ENCODE data around the gene IL2RA. TPM values are rescaled to one million over a fixed set of nuclear protein-coding genes. Genes with fewer than 3 reads are reported as not detected.

IL2RA gene
- total RNA-seq, 1 experiment from 2014 or later = not detected

GRCh38 chr10:6082496-6083395 is 20.6 kb upstream of the IL2RA start:
- H2AFZ ChIP-seq (ENCODE audit: low read length) = no peak overlapping the region

More at GRCh38 chr10:6082496-6083395, 20.6 kb upstream of the IL2RA start:
- Histone ChIP-seq H3K14ac (ENCODE audit: insufficient read depth, low read length) (no peak overlapping the region), H3K4me1 (ENCODE audit: insufficient read depth, low read length) (peaks cover 6% of the 10 kb centered on the region; the same call in 1 of the 2 replicates), H3K79me1 (ENCODE audit: insufficient read depth, low read depth, low read length, poor library complexity, severe bottlenecking) (no peaks in the 10 kb centered on the region), H4K5ac (ENCODE audit: insufficient read length, low read depth, low read length) (no peak overlapping the region), H3K79me2 (ENCODE audit: insufficient read depth, low read length) (no peaks in the 10 kb centered on the region), H3K9ac (ENCODE audit: extremely low read depth, insufficient read length, low read length) (no peak overlapping the region), H3T11ph (ENCODE audit: low read length) (no peak overlapping the region), H3K27me3 (ENCODE audit: insufficient read depth, low read length) (no peaks in the 10 kb centered on the region), H3K23ac (ENCODE audit: insufficient read length, low read depth, low read length) (no peak overlapping the region), H4K20me1 (ENCODE audit: control insufficient read depth, insufficient read depth, insufficient read length) (no peaks in the 10 kb centered on the region), H4K8ac (replicated peaks; ENCODE audit: insufficient read length, low read depth, low read length) (no peak overlapping the region), H2BK5ac (ENCODE audit: insufficient read length, low read length) (no peak overlapping the region), H2BK12ac (ENCODE audit: insufficient read length, low read depth, low read length) (no peak overlapping the region), H3K23me2 (ENCODE audit: insufficient read length, low read depth, low read length, poor library complexity, severe bottlenecking) (no peaks in the 10 kb centered on the region), H3K4ac (ENCODE audit: low read depth, low read length) (no peak overlapping the region), H3K18ac (ENCODE audit: insufficient read length, low read depth, low read length) (no peak overlapping the region), H2AK5ac (ENCODE audit: insufficient read length, low read length) (no peak overlapping the region), H3K4me2 (ENCODE audit: insufficient read depth, insufficient read length, low read length) (no peak overlapping the region), H4K91ac (ENCODE audit: insufficient read length, low read depth, low read length) (no peak overlapping the region), H3K27ac (ENCODE audit: insufficient read length, low read depth, low read length) (no peak overlapping the region), H2BK120ac (ENCODE audit: low read depth, low read length, poor library complexity, severe bottlenecking) (no peak overlapping the region), H2BK15ac (ENCODE audit: low read depth, low read length) (no peak overlapping the region), H3K56ac (ENCODE audit: insufficient read length, low read depth, low read length) (no peak overlapping the region), H3K9me3 (ENCODE audit: control insufficient read depth, low read depth, low read length) (no peaks in the 10 kb centered on the region), H2BK20ac (ENCODE audit: low read depth, low read length, poor library complexity, severe bottlenecking) (no peak overlapping the region)
- H3K4me1 Mint-ChIP-seq = peaks cover 18 to 22% of the 10 kb centered on the region in 2 experiments
- no peak for DNase-seq
- H3K36me3 Mint-ChIP-seq (ENCODE audit: insufficient read depth in 1 of 3, low read depth in 3 of 3) = no peaks in the 10 kb centered on the region; a peak in 1 of 7 replicates
- H3K27me3 Mint-ChIP-seq (ENCODE audit: low read depth) = peaks cover 14% of the 10 kb centered on the region
- H3K27ac Mint-ChIP-seq = no peak overlapping the region; a peak in 1 of 7 replicates
- H3K4me3 Mint-ChIP-seq = no peak overlapping the region
- peaks cover 2 to 5% of the 10 kb centered on the region in 2 experiments; a peak in 4 of 5 replicates for H3K9me3 Mint-ChIP-seq
- no peak for TF ChIP-seq CTCF (conservative IDR thresholded peaks at IDR 0.05)
- WGBS (ENCODE audit: extremely low coverage, insufficient read length, low lambda C conversion rate) = no CpG with 5 or more reads among the region's 9 CpGs

Data from H9 (cell line).